CD4-positive, alpha-beta T cell treated with Interleukin-17A for 1 hour (primary cell): ENCODE data around the gene TEAD4.

Experiments used
- DNase-seq: peaks from one replicate; pipeline ENCODE4 v3.0.0-alpha.2; 2020

TEAD4 gene

DNA sequence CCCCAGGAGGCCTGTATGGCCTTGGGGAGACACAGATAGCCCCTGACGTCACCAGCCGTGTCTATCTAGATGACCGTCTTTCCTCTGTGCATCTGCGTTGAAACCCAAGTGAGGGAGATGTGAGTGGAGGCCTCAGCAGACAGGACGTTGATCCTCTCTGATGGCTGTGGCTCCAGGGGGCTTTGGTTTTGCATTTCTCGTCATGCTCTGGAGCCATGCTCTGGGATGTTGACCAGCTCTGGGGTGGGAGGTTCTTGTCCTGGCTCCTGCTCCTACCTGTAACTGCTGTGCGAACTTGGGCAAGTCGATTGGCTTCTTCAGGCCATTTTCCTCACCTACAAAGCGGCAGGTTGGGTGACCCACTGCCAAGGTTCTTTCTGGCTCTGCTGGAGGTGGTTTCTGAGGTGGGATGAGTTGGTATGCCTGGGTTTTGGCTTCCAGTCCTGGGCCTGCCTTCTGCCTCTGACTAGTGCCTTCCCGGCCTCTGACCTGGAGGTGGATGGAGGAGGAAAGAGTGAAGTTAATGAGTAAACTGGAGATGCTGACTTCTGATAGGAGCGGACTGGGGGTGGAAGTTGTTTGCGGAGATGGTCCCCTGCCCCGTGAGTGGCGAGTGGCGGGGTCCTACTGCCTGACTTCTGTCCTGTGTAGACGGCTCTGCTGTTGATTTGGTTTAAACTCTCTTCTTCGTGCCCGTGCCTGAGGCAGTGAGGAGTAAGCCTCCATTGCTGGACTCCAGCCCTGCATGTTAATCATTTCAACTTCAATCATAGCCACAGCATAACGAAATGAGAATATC lies 126.3 kb downstream of the TEAD4 start:
- no peak for DNase-seq

DNA sequence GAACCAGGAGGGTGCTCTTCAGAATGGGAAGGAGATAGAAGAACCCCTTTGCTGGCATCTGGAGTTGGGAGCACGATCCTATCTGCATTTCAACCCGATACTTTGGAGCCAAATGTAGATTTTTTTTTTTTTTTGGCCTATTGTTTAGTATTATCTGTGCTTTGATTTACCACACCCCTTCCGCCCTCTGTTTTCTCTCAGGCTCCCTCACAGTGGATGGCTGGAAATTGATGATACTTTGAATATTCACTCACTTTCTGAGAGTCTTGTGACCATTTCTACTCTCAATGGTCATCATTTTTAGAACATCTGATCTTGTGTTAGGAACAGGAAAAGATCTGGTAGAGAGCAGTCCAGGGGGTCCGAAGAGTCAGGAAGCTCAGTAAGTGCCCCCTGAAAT lies 127.0 kb downstream of the TEAD4 start:
- DNase-seq, result no peak

DNA sequence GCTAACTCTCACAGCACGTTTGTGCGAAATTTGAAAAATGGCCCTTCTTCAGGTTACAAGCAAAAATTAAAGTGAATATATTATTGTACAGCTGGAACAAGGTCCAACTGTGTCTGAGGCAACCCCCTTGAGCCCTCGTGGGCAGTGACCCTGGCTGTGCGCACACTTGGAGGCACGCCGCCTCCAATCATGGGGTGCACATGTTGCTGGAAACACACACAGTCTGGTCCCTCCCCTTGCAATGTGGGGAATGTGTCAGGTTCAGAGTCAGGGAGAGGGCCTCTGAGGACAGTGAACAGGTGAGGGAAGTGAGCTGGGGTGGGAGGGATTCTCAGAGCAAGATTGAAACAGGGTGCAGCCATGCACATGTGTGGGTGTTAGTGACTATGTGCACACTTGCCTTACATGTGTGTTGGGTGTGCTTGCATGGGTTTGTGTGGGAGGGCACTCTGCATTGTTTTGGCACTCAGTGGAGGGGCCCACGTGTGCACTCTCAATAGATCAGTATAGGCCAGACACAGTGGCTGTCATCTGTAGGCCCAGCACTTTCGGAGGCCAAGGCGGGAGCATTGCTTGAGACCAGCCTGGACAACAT lies 127.6 kb downstream of the TEAD4 start:
- no peak for DNase-seq

DNA sequence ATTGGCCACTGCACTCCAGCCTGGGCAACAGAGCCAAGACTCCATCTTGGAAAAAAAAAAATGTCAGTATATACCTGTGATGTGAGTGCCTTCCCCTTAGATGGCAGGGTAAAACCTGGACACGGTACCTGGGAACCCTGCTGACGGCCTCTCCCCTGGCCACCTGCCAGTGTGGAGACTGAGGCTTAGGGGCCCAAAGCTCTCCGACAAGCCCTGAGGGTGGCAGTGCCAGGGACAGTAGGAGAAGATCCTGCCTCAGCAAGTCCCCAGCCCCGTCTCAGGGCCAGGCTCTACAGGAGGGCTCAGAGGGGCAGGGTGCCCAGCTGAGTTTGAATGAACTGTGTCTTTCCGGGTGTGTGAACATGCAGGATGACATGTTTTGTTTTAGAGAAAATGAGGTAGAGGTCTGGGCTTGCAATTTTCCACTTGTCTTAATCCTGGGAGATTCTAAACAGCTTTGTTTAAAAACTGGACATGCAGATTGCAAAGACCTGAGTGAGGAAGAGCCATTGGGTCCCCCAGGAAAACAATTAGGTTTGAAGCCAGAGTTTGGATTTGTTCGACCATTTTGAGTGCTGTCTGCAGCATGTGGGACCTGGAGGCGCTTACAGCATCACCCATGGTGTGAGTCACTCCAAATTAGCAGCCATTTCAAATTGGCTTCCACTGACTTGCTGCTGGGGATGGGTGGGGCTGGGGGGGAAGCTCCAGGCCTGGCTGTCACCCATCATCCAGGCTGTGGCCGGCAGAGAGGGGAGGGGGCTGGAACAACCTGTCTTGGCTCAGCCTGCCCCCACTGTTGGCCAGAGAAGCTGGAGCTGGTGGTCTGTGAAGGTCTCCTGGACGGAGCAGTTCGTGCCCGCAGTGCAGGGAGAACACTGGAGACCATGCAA lies 128.8 kb downstream of the TEAD4 start:
- no peak for DNase-seq

DNA sequence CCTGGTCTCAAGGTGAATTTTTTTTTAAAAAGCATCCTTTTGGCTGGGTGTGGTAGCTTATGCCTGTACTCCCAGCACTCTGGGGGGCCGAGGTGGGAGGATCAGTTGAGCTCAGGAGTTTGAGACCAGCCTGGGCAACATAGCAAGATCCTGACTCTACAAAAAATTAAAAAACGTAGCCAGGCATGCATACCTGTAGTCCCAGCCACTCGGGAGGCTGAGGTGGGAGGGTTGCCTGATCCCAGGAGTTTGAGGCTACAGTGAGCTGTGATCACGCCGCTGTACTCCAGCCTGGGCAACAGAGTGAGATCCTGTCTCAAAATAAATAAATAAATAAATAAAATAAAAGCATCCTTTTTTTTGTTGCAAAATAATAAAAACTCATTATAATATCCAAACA lies 130.4 kb downstream of the TEAD4 start:
- no peak for DNase-seq
